HepG2 (cell line): ENCODE results near the gene KRT40. TPM values are rescaled to one million over a fixed set of nuclear protein-coding genes. Genes with fewer than 3 reads are reported as not detected.

Source experiments
- CCDC6 ChIP-seq: sonication (generic); formaldehyde crosslinking; IDR thresholded peaks from 2 replicates; pipeline ENCODE4 v1.8.1; 2022; ENCODE audit warnings: mild to moderate bottlenecking, missing genetic modification reagents, moderate library complexity
- DPF2 ChIP-seq: sonication (generic); formaldehyde crosslinking; IDR thresholded peaks from 2 replicates; pipeline ENCODE4 v1.4.0; 2020; ENCODE audit warnings: mild to moderate bottlenecking, low read depth, missing genetic modification reagents, borderline replicate concordance
- MED13 ChIP-seq: sonication (generic); formaldehyde crosslinking; IDR thresholded peaks from 2 replicates; pipeline ENCODE4 v1.5.0; 2020; ENCODE audit warnings: missing genetic modification reagents
- NFRKB ChIP-seq: fragments of 450-650 bp; IDR thresholded peaks from 2 replicates; pipeline ENCODE4 v1.6.1; 2017
- RORA ChIP-seq: sonication (generic); formaldehyde crosslinking; IDR thresholded peaks from 2 replicates; pipeline ENCODE4 v1.5.0; 2020; ENCODE audit warnings: mild to moderate bottlenecking, missing genetic modification reagents, moderate library complexity
- TAF1 ChIP-seq: sonication (generic); formaldehyde crosslinking; IDR thresholded peaks from 2 replicates; pipeline ENCODE4 v1.4.0; 2020; ENCODE audit warnings: missing genetic modification reagents
- polyA plus RNA-seq, 8 experiments: library from polyadenylated mRNA; depleted of rRNA in 3 of 8; stranded (reverse) in 7 of 8; unstranded in 1 of 8; fragments of >200 nt; fragmentation: Illumina TruSeq in 4 of 8; extraction: Trizol in 4 of 8; gene quantifications; 2 replicates each; pipeline versions ENCODE4 v1.2.1 to v1.2.3, GENCODE V29; 2011 to 2016; ENCODE audit warnings: low read depth in 4 of 8, missing spikeins in 1 of 8, mixed read lengths in 1 of 8; ENCODE audit not compliant: insufficient read depth in 1 of 8
- total RNA-seq, 5 experiments: library from RNA; depleted of rRNA; stranded (reverse); fragments of >200 nt; fragmentation: Illumina TruSeq; extraction: Trizol; gene quantifications; 2 replicates each; pipeline ENCODE4 v1.2.3, GENCODE V29; 2016; ENCODE audit warnings: low read depth in 1 of 5
- TF ChIP-seq, protein P1 (sequence below): sonication (generic); formaldehyde crosslinking; IDR thresholded peaks from 2 replicates; pipeline ENCODE4 v1.4.0; 2020; ENCODE audit warnings: missing genetic modification reagents
- TF ChIP-seq, protein P2 (sequence below): IDR thresholded peaks from 2 replicates; pipeline ENCODE4 v1.4.0; 2020; ENCODE audit warnings: mild to moderate bottlenecking, missing genetic modification reagents
- TF ChIP-seq, protein P3 (sequence below): fragments of 450-650 bp; IDR thresholded peaks from 2 replicates; pipeline ENCODE4 v1.6.1; 2017; ENCODE audit warnings: mild to moderate bottlenecking
- TF ChIP-seq, protein P4 (sequence below): IDR thresholded peaks from 2 replicates; pipeline ENCODE4 v1.6.1; 2018; ENCODE audit warnings: missing genetic modification reagents
- TF ChIP-seq, protein P5 (sequence below), 2 experiments: sonication (generic) in 1 of 2; formaldehyde crosslinking in 1 of 2; IDR thresholded peaks; 2 replicates each; pipeline versions ENCODE4 v1.6.1 to v1.9.0; 2014 to 2022; ENCODE audit warnings: antibody characterized with exemption in 1 of 2, borderline replicate concordance in 1 of 2, inconsistent platforms in 1 of 2, low read depth in 1 of 2, missing genetic modification reagents in 1 of 2

The KRT40 gene
- total and polyA plus RNA-seq, 2 of the 13 experiments (the other 11 are each of a cell fraction or from before 2014, with no cell fraction given): not detected

DNA sequence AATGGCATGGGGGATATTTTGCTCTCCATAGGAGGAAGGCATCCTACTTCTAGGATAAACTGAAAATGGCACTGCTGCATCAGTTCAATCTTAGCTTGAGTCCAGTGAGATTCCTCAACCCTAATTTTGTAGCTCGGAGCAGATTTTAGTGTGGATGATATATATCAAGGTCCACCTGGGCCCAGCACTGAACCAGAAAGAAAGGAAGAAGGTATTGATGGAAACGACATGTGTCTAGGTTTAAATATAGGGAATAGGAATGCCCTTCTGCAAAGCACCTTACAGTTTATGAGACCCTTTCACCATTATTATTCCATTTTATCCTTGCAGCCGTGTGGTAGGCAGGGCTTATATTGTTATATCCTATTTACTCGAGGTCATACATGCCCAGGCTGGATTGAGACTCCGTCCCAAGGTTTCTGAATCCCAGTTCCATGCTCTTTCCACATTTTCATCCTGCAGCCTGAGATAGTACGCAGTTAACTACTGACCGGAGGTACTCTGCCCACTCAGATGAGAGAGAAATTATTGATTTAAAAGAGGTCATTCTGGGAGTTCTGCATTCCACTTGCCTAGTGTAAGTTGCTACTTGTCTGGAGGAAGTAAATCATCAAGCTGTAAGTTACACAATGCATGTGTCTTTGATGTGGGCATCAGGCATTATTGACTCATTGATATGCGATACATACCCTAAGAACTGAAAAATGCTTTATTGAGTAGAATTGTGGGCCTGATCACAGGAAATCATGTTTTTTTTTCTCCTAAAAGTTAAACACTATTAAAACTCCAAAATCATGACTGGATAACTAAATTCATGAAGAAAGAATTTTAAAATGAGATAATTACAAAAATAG lies 27.5 kb downstream of the KRT40 start (continued):
- TF ChIP-seq, protein P1, sequence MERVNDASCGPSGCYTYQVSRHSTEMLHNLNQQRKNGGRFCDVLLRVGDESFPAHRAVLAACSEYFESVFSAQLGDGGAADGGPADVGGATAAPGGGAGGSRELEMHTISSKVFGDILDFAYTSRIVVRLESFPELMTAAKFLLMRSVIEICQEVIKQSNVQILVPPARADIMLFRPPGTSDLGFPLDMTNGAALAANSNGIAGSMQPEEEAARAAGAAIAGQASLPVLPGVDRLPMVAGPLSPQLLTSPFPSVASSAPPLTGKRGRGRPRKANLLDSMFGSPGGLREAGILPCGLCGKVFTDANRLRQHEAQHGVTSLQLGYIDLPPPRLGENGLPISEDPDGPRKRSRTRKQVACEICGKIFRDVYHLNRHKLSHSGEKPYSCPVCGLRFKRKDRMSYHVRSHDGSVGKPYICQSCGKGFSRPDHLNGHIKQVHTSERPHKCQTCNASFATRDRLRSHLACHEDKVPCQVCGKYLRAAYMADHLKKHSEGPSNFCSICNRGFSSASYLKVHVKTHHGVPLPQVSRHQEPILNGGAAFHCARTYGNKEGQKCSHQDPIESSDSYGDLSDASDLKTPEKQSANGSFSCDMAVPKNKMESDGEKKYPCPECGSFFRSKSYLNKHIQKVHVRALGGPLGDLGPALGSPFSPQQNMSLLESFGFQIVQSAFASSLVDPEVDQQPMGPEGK: peak; percentile 78
- peak; percentile 100 for TF ChIP-seq DPF2 (CRISPR knock-in tag)
- no peak for TF ChIP-seq CCDC6 (CRISPR knock-in tag)
- TF ChIP-seq, protein P2, sequence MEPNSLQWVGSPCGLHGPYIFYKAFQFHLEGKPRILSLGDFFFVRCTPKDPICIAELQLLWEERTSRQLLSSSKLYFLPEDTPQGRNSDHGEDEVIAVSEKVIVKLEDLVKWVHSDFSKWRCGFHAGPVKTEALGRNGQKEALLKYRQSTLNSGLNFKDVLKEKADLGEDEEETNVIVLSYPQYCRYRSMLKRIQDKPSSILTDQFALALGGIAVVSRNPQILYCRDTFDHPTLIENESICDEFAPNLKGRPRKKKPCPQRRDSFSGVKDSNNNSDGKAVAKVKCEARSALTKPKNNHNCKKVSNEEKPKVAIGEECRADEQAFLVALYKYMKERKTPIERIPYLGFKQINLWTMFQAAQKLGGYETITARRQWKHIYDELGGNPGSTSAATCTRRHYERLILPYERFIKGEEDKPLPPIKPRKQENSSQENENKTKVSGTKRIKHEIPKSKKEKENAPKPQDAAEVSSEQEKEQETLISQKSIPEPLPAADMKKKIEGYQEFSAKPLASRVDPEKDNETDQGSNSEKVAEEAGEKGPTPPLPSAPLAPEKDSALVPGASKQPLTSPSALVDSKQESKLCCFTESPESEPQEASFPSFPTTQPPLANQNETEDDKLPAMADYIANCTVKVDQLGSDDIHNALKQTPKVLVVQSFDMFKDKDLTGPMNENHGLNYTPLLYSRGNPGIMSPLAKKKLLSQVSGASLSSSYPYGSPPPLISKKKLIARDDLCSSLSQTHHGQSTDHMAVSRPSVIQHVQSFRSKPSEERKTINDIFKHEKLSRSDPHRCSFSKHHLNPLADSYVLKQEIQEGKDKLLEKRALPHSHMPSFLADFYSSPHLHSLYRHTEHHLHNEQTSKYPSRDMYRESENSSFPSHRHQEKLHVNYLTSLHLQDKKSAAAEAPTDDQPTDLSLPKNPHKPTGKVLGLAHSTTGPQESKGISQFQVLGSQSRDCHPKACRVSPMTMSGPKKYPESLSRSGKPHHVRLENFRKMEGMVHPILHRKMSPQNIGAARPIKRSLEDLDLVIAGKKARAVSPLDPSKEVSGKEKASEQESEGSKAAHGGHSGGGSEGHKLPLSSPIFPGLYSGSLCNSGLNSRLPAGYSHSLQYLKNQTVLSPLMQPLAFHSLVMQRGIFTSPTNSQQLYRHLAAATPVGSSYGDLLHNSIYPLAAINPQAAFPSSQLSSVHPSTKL (CRISPR knock-in tag): peak; percentile 100
- TF ChIP-seq, protein P3, sequence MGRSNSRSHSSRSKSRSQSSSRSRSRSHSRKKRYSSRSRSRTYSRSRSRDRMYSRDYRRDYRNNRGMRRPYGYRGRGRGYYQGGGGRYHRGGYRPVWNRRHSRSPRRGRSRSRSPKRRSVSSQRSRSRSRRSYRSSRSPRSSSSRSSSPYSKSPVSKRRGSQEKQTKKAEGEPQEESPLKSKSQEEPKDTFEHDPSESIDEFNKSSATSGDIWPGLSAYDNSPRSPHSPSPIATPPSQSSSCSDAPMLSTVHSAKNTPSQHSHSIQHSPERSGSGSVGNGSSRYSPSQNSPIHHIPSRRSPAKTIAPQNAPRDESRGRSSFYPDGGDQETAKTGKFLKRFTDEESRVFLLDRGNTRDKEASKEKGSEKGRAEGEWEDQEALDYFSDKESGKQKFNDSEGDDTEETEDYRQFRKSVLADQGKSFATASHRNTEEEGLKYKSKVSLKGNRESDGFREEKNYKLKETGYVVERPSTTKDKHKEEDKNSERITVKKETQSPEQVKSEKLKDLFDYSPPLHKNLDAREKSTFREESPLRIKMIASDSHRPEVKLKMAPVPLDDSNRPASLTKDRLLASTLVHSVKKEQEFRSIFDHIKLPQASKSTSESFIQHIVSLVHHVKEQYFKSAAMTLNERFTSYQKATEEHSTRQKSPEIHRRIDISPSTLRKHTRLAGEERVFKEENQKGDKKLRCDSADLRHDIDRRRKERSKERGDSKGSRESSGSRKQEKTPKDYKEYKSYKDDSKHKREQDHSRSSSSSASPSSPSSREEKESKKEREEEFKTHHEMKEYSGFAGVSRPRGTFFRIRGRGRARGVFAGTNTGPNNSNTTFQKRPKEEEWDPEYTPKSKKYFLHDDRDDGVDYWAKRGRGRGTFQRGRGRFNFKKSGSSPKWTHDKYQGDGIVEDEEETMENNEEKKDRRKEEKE: no peak
- TF ChIP-seq MED13 (CRISPR knock-in tag): peak; percentile 99
- TF ChIP-seq NFRKB: no peak
- TF ChIP-seq, protein P4, sequence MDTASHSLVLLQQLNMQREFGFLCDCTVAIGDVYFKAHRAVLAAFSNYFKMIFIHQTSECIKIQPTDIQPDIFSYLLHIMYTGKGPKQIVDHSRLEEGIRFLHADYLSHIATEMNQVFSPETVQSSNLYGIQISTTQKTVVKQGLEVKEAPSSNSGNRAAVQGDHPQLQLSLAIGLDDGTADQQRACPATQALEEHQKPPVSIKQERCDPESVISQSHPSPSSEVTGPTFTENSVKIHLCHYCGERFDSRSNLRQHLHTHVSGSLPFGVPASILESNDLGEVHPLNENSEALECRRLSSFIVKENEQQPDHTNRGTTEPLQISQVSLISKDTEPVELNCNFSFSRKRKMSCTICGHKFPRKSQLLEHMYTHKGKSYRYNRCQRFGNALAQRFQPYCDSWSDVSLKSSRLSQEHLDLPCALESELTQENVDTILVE: peak; percentile 96
- no peak for TF ChIP-seq RORA (CRISPR knock-in tag)
- no peak; the same call in 1 of the 2 replicates for TF ChIP-seq TAF1 (CRISPR knock-in tag)
- TF ChIP-seq, protein P5, sequence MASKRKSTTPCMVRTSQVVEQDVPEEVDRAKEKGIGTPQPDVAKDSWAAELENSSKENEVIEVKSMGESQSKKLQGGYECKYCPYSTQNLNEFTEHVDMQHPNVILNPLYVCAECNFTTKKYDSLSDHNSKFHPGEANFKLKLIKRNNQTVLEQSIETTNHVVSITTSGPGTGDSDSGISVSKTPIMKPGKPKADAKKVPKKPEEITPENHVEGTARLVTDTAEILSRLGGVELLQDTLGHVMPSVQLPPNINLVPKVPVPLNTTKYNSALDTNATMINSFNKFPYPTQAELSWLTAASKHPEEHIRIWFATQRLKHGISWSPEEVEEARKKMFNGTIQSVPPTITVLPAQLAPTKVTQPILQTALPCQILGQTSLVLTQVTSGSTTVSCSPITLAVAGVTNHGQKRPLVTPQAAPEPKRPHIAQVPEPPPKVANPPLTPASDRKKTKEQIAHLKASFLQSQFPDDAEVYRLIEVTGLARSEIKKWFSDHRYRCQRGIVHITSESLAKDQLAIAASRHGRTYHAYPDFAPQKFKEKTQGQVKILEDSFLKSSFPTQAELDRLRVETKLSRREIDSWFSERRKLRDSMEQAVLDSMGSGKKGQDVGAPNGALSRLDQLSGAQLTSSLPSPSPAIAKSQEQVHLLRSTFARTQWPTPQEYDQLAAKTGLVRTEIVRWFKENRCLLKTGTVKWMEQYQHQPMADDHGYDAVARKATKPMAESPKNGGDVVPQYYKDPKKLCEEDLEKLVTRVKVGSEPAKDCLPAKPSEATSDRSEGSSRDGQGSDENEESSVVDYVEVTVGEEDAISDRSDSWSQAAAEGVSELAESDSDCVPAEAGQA (IDR thresholded peaks at IDR 0.05; ENCODE audit: low read depth): peak; percentile 62; the same call in 1 of the 2 replicates
- TF ChIP-seq, protein P5 (CRISPR knock-in tag; IDR thresholded peaks at IDR 0.05; ENCODE audit: borderline replicate concordance): peak; percentile 27; the same call in 1 of the 2 replicates
